HEK293 (cell line): ENCODE measurements around the gene DLG2.

Source experiments
- CTCF ChIA-PET: fragments of 350-600 bp; formaldehyde crosslinking; extraction: SDS; loops from one replicate; lab custom pipeline; 2021; ENCODE audit warnings: antibody characterized with exemption; lab: Yijun Ruan, JAX
- POLR2A ChIA-PET: fragments of 300-600 bp; formaldehyde crosslinking; extraction: SDS; loops from one replicate; lab custom pipeline; 2020; ENCODE audit warnings: antibody characterized with exemption, inconsistent platforms; lab: Yijun Ruan, JAX
- H3K27ac ChIP-seq: fragments of 200-500 bp; sonication (Bioruptor generic); 2 replicates; pipeline ENCODE4 v1.5.1; 2014; ENCODE audit warnings: low read depth, low read length, control low read depth, inconsistent platforms; ENCODE audit errors: extremely low read depth
- H3K36me3 ChIP-seq, 2 experiments: fragments of 200-500 bp in 1 of 2; sonication (Bioruptor generic) in 1 of 2; 1 replicate in 1 of 2; 2 replicates in 1 of 2; pipeline ENCODE4 v1.5.1; 2014 to 2017; ENCODE audit warnings: inconsistent platforms in 2 of 2, low read length in 2 of 2; ENCODE audit not compliant: control insufficient read depth in 2 of 2, insufficient read depth in 1 of 2
- H3K4me1 ChIP-seq: fragments of 200-500 bp; sonication (Bioruptor generic); 2 replicates; pipeline ENCODE4 v1.5.1; 2014; ENCODE audit warnings: mild to moderate bottlenecking, low read length, inconsistent platforms; ENCODE audit not compliant: control insufficient read depth, insufficient read depth
- H3K4me3 ChIP-seq: 2 replicates; pipeline ENCODE4 v1.5.1; 2011; ENCODE audit warnings: low read depth, mild to moderate bottlenecking, control low read depth, low read length, moderate library complexity
- H3K9me3 ChIP-seq: fragments of 200-500 bp; sonication (Bioruptor generic); 2 replicates; pipeline ENCODE4 v1.5.1; 2014; ENCODE audit warnings: low read depth, low read length, inconsistent platforms; ENCODE audit not compliant: control insufficient read depth, insufficient read depth
- GFI1B ChIP-seq: fragments of 450-650 bp; formaldehyde crosslinking; IDR thresholded peaks from 2 replicates; pipeline ENCODE4 v1.5.1; 2016; ENCODE audit warnings: missing biosample characterization, missing genetic modification characterization
- KLF9 ChIP-seq: fragments of 450-650 bp; formaldehyde crosslinking; IDR thresholded peaks from 2 replicates; pipeline ENCODE4 v1.5.1; 2016; ENCODE audit warnings: missing biosample characterization, missing genetic modification characterization, low read depth
- MEIS1 ChIP-seq: sonication (generic); formaldehyde crosslinking; IDR thresholded peaks from 2 replicates; pipeline ENCODE4 v1.8.1; 2022; ENCODE audit warnings: missing genetic modification reagents, mild to moderate bottlenecking, borderline replicate concordance
- SALL2 ChIP-seq: fragments of 450-650 bp; formaldehyde crosslinking; IDR thresholded peaks from 2 replicates; pipeline ENCODE4 v1.5.0; 2017; ENCODE audit warnings: missing biosample characterization, mild to moderate bottlenecking, missing genetic modification characterization, borderline replicate concordance
- ZBTB8A ChIP-seq: fragments of 450-650 bp; formaldehyde crosslinking; IDR thresholded peaks from 2 replicates; pipeline ENCODE4 v1.5.1; 2016; ENCODE audit warnings: missing biosample characterization, missing genetic modification characterization
- ZFP3 ChIP-seq: fragments of 450-650 bp; formaldehyde crosslinking; IDR thresholded peaks from 2 replicates; pipeline ENCODE4 v1.5.1; 2016; ENCODE audit warnings: low read depth, missing biosample characterization, missing genetic modification characterization
- ZNF2 ChIP-seq: fragments of 450-650 bp; formaldehyde crosslinking; IDR thresholded peaks from 2 replicates; pipeline ENCODE4 v1.5.1; 2016; ENCODE audit warnings: missing biosample characterization, missing genetic modification characterization
- ZNF211 ChIP-seq: fragments of 450-650 bp; formaldehyde crosslinking; IDR thresholded peaks from 2 replicates; pipeline ENCODE4 v1.5.1; 2016; ENCODE audit warnings: low read depth, missing biosample characterization, missing genetic modification characterization
- ZNF335 ChIP-seq: fragments of 450-650 bp; formaldehyde crosslinking; conservative IDR thresholded peaks from 2 replicates; pipeline ENCODE4 v1.5.1; 2016; ENCODE audit warnings: missing biosample characterization, missing genetic modification characterization
- ZNF510 ChIP-seq: fragments of 450-650 bp; formaldehyde crosslinking; IDR thresholded peaks from 2 replicates; pipeline ENCODE4 v1.5.1; 2018; ENCODE audit warnings: mild to moderate bottlenecking, missing genetic modification characterization, missing biosample characterization; ENCODE audit not compliant: insufficient replicate concordance
- ZNF514 ChIP-seq: fragments of 450-650 bp; formaldehyde crosslinking; IDR thresholded peaks from 2 replicates; pipeline ENCODE4 v1.5.1; 2016; ENCODE audit warnings: missing biosample characterization, missing genetic modification characterization
- ZNF658 ChIP-seq: fragments of 450-650 bp; formaldehyde crosslinking; IDR thresholded peaks from 2 replicates; pipeline ENCODE4; 2016; ENCODE audit warnings: missing biosample characterization, missing genetic modification characterization
- TF ChIP-seq, protein P1 (sequence below): fragments of 450-650 bp; formaldehyde crosslinking; IDR thresholded peaks from 2 replicates; pipeline ENCODE4 v1.5.1; 2016; ENCODE audit warnings: missing biosample characterization, missing genetic modification characterization
- TF ChIP-seq, protein P2 (sequence below): fragments of 450-650 bp; formaldehyde crosslinking; IDR thresholded peaks from 2 replicates; pipeline ENCODE4 v1.5.1; 2016; ENCODE audit warnings: missing biosample characterization, missing genetic modification characterization
- TF ChIP-seq, protein P3 (sequence below): fragments of 450-650 bp; formaldehyde crosslinking; IDR thresholded peaks from 2 replicates; pipeline ENCODE4 v1.5.1; 2016; ENCODE audit warnings: missing biosample characterization, missing genetic modification characterization
- TF ChIP-seq, protein P4 (sequence below): fragments of 450-650 bp; formaldehyde crosslinking; IDR thresholded peaks from 2 replicates; pipeline ENCODE4 v1.5.1; 2016; ENCODE audit warnings: missing biosample characterization, missing genetic modification characterization
- TF ChIP-seq, protein P5 (sequence below): fragments of 450-650 bp; formaldehyde crosslinking; IDR thresholded peaks from 2 replicates; pipeline ENCODE4 v1.5.1; 2016; ENCODE audit warnings: missing biosample characterization, missing genetic modification characterization
- TF ChIP-seq, protein P6 (sequence below): fragments of 450-650 bp; formaldehyde crosslinking; IDR thresholded peaks from 2 replicates; pipeline ENCODE4 v1.5.0; 2017; ENCODE audit warnings: missing biosample characterization, missing genetic modification characterization, borderline replicate concordance

Gene DLG2

DNA sequence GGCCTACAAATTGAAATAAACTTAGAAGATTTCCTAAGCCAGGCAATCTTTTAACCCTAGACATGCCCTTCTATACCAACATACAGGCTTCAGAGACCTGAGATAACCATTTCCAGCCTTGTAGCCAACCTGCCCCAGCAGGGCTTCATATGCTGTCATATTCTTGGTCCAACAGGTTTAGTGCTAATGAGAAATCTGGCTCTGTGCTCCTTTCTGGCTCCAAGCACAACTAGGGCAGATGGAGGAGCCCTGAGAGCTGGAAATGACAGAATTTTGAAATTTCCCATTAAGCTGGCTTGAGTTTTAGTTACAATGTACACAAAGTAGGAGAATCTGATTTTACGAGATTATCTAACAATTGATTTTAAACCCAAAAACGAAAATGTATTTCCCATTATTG, 2018.0 kb downstream of the DLG2 start:
- Histone ChIP-seq H3K27ac (no peak overlapping the region), H3K36me3 (no peaks in the 10 kb centered on the region), H3K9me3 (no peaks in the 10 kb centered on the region), H3K4me1 (no peaks in the 10 kb centered on the region), H3K4me3 (no peak overlapping the region)
- ChIA-PET CTCF (no interaction called here), POLR2A (no interaction called here)
- TF ChIP-seq ZNF514 (tag by site-specific recombination) (no peak), ZFP3 (tag by site-specific recombination) (no peak), ZBTB8A (tag by site-specific recombination) (no peak), ZNF335 (tag by site-specific recombination) (no peak), ZNF510 (tag by site-specific recombination) (no peak), ZNF211 (tag by site-specific recombination) (no peak), KLF9 (no peak), GFI1B (tag by site-specific recombination) (no peak), SALL2 (tag by site-specific recombination) (no peak), ZNF658 (tag by site-specific recombination) (no peak), MEIS1 (no peak), ZNF2 (tag by site-specific recombination) (no peak)
- TF ChIP-seq, protein P1, sequence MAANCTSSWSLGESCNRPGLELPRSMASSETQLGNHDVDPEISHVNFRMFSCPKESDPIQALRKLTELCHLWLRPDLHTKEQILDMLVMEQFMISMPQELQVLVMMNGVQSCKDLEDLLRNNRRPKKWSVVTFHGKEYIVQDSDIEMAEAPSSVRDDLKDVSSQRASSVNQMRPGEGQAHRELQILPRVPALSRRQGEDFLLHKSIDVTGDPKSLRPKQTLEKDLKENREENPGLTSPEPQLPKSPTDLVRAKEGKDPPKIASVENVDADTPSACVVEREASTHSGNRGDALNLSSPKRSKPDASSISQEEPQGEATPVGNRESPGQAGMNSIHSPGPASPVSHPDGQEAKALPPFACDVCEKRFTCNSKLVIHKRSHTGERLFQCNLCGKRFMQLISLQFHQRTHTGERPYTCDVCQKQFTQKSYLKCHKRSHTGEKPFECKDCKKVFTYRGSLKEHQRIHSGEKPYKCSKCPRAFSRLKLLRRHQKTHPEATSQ (tag by site-specific recombination): no peak
- TF ChIP-seq, protein P2, sequence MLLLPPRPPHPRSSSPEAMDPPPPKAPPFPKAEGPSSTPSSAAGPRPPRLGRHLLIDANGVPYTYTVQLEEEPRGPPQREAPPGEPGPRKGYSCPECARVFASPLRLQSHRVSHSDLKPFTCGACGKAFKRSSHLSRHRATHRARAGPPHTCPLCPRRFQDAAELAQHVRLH: no peak
- TF ChIP-seq, protein P3, sequence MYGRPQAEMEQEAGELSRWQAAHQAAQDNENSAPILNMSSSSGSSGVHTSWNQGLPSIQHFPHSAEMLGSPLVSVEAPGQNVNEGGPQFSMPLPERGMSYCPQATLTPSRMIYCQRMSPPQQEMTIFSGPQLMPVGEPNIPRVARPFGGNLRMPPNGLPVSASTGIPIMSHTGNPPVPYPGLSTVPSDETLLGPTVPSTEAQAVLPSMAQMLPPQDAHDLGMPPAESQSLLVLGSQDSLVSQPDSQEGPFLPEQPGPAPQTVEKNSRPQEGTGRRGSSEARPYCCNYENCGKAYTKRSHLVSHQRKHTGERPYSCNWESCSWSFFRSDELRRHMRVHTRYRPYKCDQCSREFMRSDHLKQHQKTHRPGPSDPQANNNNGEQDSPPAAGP: no peak
- TF ChIP-seq, protein P4, sequence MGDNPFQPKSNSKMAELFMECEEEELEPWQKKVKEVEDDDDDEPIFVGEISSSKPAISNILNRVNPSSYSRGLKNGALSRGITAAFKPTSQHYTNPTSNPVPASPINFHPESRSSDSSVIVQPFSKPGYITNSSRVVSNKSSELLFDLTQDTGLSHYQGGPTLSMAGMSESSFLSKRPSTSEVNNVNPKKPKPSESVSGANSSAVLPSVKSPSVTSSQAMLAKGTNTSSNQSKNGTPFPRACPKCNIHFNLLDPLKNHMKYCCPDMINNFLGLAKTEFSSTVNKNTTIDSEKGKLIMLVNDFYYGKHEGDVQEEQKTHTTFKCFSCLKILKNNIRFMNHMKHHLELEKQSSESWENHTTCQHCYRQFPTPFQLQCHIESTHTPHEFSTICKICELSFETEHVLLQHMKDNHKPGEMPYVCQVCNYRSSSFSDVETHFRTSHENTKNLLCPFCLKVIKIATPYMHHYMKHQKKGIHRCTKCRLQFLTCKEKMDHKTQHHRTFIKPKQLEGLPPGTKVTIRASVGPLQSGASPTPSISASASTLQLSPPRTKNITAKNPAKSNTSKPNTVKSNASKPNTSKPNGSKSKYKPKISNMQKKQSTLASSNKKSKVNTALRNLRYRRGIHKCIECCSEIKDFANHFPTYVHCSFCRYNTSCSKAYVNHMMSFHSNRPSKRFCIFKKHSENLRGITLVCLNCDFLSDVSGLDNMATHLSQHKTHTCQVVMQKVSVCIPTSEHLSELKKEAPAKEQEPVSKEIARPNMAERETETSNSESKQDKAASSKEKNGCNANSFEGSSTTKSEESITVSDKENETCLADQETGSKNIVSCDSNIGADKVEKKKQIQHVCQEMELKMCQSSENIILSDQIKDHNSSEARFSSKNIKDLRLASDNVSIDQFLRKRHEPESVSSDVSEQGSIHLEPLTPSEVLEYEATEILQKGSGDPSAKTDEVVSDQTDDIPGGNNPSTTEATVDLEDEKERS: no peak
- TF ChIP-seq, protein P5, sequence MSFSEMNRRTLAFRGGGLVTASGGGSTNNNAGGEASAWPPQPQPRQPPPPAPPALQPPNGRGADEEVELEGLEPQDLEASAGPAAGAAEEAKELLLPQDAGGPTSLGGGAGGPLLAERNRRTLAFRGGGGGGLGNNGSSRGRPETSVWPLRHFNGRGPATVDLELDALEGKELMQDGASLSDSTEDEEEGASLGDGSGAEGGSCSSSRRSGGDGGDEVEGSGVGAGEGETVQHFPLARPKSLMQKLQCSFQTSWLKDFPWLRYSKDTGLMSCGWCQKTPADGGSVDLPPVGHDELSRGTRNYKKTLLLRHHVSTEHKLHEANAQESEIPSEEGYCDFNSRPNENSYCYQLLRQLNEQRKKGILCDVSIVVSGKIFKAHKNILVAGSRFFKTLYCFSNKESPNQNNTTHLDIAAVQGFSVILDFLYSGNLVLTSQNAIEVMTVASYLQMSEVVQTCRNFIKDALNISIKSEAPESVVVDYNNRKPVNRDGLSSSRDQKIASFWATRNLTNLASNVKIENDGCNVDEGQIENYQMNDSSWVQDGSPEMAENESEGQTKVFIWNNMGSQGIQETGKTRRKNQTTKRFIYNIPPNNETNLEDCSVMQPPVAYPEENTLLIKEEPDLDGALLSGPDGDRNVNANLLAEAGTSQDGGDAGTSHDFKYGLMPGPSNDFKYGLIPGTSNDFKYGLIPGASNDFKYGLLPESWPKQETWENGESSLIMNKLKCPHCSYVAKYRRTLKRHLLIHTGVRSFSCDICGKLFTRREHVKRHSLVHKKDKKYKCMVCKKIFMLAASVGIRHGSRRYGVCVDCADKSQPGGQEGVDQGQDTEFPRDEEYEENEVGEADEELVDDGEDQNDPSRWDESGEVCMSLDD (tag by site-specific recombination): no peak
- TF ChIP-seq, protein P6, sequence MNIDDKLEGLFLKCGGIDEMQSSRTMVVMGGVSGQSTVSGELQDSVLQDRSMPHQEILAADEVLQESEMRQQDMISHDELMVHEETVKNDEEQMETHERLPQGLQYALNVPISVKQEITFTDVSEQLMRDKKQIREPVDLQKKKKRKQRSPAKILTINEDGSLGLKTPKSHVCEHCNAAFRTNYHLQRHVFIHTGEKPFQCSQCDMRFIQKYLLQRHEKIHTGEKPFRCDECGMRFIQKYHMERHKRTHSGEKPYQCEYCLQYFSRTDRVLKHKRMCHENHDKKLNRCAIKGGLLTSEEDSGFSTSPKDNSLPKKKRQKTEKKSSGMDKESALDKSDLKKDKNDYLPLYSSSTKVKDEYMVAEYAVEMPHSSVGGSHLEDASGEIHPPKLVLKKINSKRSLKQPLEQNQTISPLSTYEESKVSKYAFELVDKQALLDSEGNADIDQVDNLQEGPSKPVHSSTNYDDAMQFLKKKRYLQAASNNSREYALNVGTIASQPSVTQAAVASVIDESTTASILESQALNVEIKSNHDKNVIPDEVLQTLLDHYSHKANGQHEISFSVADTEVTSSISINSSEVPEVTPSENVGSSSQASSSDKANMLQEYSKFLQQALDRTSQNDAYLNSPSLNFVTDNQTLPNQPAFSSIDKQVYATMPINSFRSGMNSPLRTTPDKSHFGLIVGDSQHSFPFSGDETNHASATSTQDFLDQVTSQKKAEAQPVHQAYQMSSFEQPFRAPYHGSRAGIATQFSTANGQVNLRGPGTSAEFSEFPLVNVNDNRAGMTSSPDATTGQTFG (tag by site-specific recombination): no peak
